Pancreas (tissue), 10 donors: ENCODE measurements around the gene VGLL4. TPM values are rescaled to one million over a fixed set of nuclear protein-coding genes. Genes with fewer than 3 reads are reported as not detected.

ENCODE experiments used
- ATAC-seq, 4 donors: fragments of 200-7000 bp; cut with Tn5 transposase; one replicate each; pipeline versions ENCODE4 v1.8.0 to v1.9.1; 2020; ENCODE audit warnings: mild to moderate bottlenecking in 4 of 4, moderate library complexity in 4 of 4
- DNase-seq, 6 donors: peaks; one replicate each; pipeline ENCODE4 v3.0.0-alpha.2; 2020
- FAIRE-seq: peaks from 2 replicates; lab custom pipeline; 2012; peaks lifted over from hg19 to GRCh38; lab: Jason Lieb, UNC
- H3K27ac ChIP-seq, 4 donors: fragments of 200-600 bp; sonication (generic); 1 replicate in 3 of 4; 2 replicates in 1 of 4; pipeline versions ENCODE4 v1.5.0 to v1.8.0; 2020
- H3K27me3 ChIP-seq, 4 donors: fragments of 200-600 bp; one replicate each; pipeline ENCODE4 v1.8.0; 2021
- H3K36me3 ChIP-seq, 3 donors: fragments of 200-600 bp; sonication (generic) in 1 of 3; one replicate each; pipeline versions ENCODE4 v1.5.0 to v1.8.0; 2020 to 2021
- H3K4me1 ChIP-seq, 3 donors: fragments of 200-600 bp; one replicate each; pipeline ENCODE4 v1.8.0; 2021
- H3K4me3 ChIP-seq, 4 donors: fragments of 200-600 bp; sonication (generic) in 2 of 4; one replicate each; pipeline versions ENCODE4 v1.5.0 to v1.8.0; 2020 to 2021
- H3K9me3 ChIP-seq, 4 donors: fragments of 200-600 bp; one replicate each; pipeline ENCODE4 v1.8.0; 2021
- CTCF ChIP-seq, 4 donors: fragments of 200-600 bp; sonication (generic) in 3 of 4; IDR thresholded peaks; one replicate each; pipeline versions ENCODE4 v1.5.0 to v1.8.0; 2021; ENCODE audit warnings: antibody characterized with exemption in 4 of 4
- WGBS, 2 donors: extraction: QIAGEN DNeasy Blood & Tissue Kit; methylation state at CpG; one replicate each; pipeline ENCODE4 v1.1.7; 2013; 5-methylcytosine and 5-hydroxymethylcytosine counted together
- intact Hi-C, 3 donors: fragments of 100-400 bp; cut with DNase I; formaldehyde crosslinking; loops; one replicate each; pipeline versions ENCODE4 v1.11.1 to v1.14.2; 2022
- polyA plus RNA-seq, 2 donors: library from polyadenylated mRNA; stranded (reverse); fragments of 200-250 nt; gene quantifications; one replicate each; pipeline ENCODE4 v1.2.3, GENCODE V29; 2013
- total RNA-seq, 6 donors: library from RNA; stranded (reverse); fragmentation: NEBNext Ultra II Directional in 4 of 6; extraction: Animal tissue kit (Norgen Biotek cat#: 25700) in 4 of 6; gene quantifications; one replicate each; pipeline versions ENCODE4 v1.2.1 to v1.2.4, GENCODE V29; 2021 to 2023
- donor health status: healthy with polysubstance abuse.
- donor health status: DM: no; HTN: no; CAD: no; lungs with moderate emphysema.
- donor health status: DM: no; HTN: no; CAD: no.
- donor health status: control.
- donor health status: control.
- donor health status: Bipolar disorder and iron deficiency.
- donor health status: DM: yes; HTN: yes; CAD: no.
- donor health status: DM: no; HTN: no; CAD: no.
- donor health status: DM: no; HTN: no; CAD: no.
- donor health status: DM: yes; HTN: yes; CAD: no.

VGLL4 gene, protein sequence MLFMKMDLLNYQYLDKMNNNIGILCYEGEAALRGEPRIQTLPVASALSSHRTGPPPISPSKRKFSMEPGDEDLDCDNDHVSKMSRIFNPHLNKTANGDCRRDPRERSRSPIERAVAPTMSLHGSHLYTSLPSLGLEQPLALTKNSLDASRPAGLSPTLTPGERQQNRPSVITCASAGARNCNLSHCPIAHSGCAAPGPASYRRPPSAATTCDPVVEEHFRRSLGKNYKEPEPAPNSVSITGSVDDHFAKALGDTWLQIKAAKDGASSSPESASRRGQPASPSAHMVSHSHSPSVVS
- 10 to 100 TPM; 17.3 to 47.8 (median 21.5) TPM for total RNA-seq
- polyA plus RNA-seq = 10 to 100 TPM; 20.9 to 31.9 TPM

DNA sequence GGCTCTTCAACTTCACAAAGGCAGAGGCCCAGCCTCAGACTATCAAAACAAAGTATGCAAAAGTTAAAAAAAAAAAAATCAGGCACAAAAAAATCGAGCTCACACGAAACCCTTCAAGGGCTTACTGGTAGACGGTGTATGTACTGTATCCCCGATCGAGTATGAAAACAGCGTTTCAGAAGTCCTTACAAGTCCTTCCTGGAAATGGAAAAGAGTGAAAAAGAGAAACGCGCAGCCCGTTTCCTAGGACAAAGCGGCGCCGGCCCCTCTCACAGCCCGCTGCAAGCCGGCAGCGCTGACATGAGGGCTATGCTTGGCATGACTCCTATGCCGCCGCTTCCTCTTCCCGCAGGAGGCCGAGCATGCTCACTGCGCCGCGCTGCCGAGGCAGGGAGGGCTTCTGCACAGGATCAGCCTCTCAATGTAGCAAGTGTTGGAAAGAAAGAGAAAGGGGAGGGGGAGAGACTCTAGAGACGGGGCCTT is at the start of gene VGLL4:
TSS of gene VGLL4 (minus strand) at position 311 of the 483 bp plus-strand sequence. CDS start 397 bp downstream, outside the sequence.
- Histone ChIP-seq H3K4me1 (peaks cover 0 to 22% (median 3%) of the 10 kb centered on the region in 3 donors), H3K27me3 (no peaks in the 10 kb centered on the region), H3K36me3 (no peaks in the 10 kb centered on the region), H3K9me3 (no peaks in the 10 kb centered on the region), H3K27ac (peak within 1 kb of the TSS; percentile 54 to 96 (median 89)), H3K4me3 (peak within 1 kb of the TSS; percentile 31 to 72 (median 46))
- peak; percentile 74 to 90 (median 80) for DNase-seq
- WGBS, 2 donors = 0% methylated on average over 24 of the region's 24 CpGs
- no peak for FAIRE-seq
- peak; percentile 84 to 89 (median 87) for ATAC-seq
- intact Hi-C loops = no loop called here
- no peak for TF ChIP-seq CTCF (IDR thresholded peaks at IDR 0.05)

- Histone ChIP-seq H3K4me3 (no peak overlapping the region), H3K27me3 (no peaks in the 10 kb centered on the region), H3K4me1 (peaks cover 8 to 13% (median 11%) of the 10 kb centered on the region in 3 donors), H3K27ac (no peak overlapping the region), H3K36me3 (no peaks in the 10 kb centered on the region), H3K9me3 (no peaks in the 10 kb centered on the region)
- WGBS, 2 donors = 78 to 84% methylated on average over 5 of the region's 5 CpGs
- no peak for DNase-seq
- TF ChIP-seq CTCF (IDR thresholded peaks at IDR 0.05) = no peak
- FAIRE-seq = no peak
- ATAC-seq = no peak
- intact Hi-C loops = no loop called here
Measured at GRCh38 chr3:11692532-11692813, 48.8 kb upstream of the VGLL4 start.

DNA sequence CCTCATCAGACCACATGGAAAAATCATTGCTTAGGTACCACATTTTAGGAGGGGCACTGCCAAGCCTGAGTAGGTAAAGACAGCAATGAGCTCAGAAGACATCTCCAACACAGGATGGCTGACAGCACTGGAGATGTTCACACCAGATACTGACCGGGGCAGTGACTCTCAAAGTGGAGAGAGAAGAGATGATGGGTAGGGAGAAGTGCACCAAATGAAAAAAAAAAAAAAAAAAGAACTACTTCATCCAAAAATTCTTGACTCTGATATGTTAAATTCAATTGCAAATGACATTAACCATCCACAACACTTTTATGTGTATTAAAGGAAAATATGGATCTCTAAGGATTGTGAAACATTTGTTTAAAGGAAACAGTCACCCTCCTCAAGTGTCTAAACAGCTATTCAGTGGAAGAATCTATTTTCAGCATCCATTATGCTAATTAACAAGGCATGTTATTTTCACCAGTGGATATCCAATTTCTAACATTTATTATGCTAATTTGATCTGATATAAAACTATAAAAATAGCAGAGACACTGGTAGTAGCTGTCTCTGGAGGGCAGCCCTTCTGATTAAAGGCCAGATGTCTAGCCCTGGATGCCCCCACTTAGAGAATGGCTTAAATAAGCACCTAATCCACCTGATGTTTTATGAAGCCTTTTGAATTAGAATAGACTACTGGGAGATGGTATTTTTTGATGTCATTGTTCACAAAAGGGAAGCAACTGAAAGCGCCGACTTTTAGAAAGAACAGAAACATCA is 48.2 kb upstream of the VGLL4 start:
- FAIRE-seq = no peak
- intact Hi-C loops = no loop called here
- 91 to 93% methylated on average over 3 of the region's 3 CpGs for WGBS, 2 donors

GRCh38 chr3:11690863-11691766 is 47.4 kb upstream of the VGLL4 start:
- no peak for FAIRE-seq
- no peak for DNase-seq
- no peaks in the 10 kb centered on the region for H3K27me3 ChIP-seq
- intact Hi-C loops = no loop called here
- no peaks in the 10 kb centered on the region for H3K9me3 ChIP-seq
- no peaks in the 10 kb centered on the region for H3K36me3 ChIP-seq
- WGBS, 2 donors = 47 to 51% methylated on average over 8 of the region's 8 CpGs
- ATAC-seq = peak; percentile 33 to 69 (median 65)
- H3K4me3 ChIP-seq = no peak overlapping the region
- TF ChIP-seq CTCF (IDR thresholded peaks at IDR 0.05) = no peak
- H3K27ac ChIP-seq = peak overlapping the region in 2 of 4 donors; percentile 6 to 26
- H3K4me1 ChIP-seq = peaks cover 8 to 18% (median 11%) of the 10 kb centered on the region in 3 donors

More for the DNA sequence above, 48.2 kb upstream of the VGLL4 start:
- no peak overlapping the region for H3K4me3 ChIP-seq
- peaks cover 8 to 18% (median 11%) of the 10 kb centered on the region in 3 donors for H3K4me1 ChIP-seq
- H3K9me3 ChIP-seq = no peaks in the 10 kb centered on the region
- peak overlapping the region in 2 of 4 donors; percentile 6 to 20 for H3K27ac ChIP-seq
- no peaks in the 10 kb centered on the region for H3K27me3 ChIP-seq
- no peak for ATAC-seq
- no peak for TF ChIP-seq CTCF (IDR thresholded peaks at IDR 0.05)
- no peaks in the 10 kb centered on the region for H3K36me3 ChIP-seq
- DNase-seq = no peak
